ENCODE data around the gene MAPKBP1.

DNA sequence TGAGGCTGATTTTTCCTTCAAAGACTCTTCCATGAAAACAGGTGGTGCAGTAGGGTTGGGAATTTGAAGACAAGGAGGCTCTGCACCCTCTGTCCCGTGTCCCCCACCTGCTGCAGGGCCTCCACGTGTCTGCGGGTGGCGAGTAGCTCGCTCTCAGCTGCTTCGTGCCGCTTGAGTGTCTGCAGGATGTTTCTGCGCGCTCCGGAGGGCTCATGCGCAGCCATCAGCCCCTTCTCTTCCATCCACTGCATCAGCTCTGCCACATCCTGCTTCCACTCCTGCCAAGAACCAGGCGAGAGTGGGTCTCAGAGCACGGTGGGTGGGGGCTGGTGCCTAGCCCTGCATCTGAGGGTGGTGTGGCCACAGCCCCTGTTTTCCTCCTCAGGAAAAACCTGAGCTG lies 101.7 kb downstream of the MAPKBP1 start:
- TF ChIP-seq POLR2A (IDR thresholded peaks at IDR 0.05), result no peak
- TF ChIP-seq, protein P1, sequence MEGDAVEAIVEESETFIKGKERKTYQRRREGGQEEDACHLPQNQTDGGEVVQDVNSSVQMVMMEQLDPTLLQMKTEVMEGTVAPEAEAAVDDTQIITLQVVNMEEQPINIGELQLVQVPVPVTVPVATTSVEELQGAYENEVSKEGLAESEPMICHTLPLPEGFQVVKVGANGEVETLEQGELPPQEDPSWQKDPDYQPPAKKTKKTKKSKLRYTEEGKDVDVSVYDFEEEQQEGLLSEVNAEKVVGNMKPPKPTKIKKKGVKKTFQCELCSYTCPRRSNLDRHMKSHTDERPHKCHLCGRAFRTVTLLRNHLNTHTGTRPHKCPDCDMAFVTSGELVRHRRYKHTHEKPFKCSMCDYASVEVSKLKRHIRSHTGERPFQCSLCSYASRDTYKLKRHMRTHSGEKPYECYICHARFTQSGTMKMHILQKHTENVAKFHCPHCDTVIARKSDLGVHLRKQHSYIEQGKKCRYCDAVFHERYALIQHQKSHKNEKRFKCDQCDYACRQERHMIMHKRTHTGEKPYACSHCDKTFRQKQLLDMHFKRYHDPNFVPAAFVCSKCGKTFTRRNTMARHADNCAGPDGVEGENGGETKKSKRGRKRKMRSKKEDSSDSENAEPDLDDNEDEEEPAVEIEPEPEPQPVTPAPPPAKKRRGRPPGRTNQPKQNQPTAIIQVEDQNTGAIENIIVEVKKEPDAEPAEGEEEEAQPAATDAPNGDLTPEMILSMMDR (IDR thresholded peaks at IDR 0.05), result no peak

Measured in right lobe of liver (tissue), 4 donors.